Subcutaneous adipose tissue (tissue), 4 donors: Measurements from ENCODE around the gene PARD3. TPM values are rescaled to one million over a fixed set of nuclear protein-coding genes. Genes with fewer than 3 reads are reported as not detected.

Experiments
- CTCF ChIP-seq: fragments of 450-650 bp; IDR thresholded peaks from one replicate; pipeline ENCODE4 v1.5.1; 2016; ENCODE audit warnings: low read depth, mild to moderate bottlenecking, control low read depth, antibody characterized with exemption, moderate library complexity
- total RNA-seq, 4 donors: library from RNA; depleted of rRNA; stranded (reverse); fragments of >200 nt; gene quantifications; one replicate each; pipeline ENCODE4 v1.1.0, GENCODE V29; 2016

PARD3 gene
- total RNA-seq, 4 donors from 2014 or later: 39.4 to 70.3 (median 45.0) TPM

GRCh38 chr10:34203966-34204630, 611.0 kb downstream of the PARD3 start:
- TF ChIP-seq CTCF: no peak

DNA sequence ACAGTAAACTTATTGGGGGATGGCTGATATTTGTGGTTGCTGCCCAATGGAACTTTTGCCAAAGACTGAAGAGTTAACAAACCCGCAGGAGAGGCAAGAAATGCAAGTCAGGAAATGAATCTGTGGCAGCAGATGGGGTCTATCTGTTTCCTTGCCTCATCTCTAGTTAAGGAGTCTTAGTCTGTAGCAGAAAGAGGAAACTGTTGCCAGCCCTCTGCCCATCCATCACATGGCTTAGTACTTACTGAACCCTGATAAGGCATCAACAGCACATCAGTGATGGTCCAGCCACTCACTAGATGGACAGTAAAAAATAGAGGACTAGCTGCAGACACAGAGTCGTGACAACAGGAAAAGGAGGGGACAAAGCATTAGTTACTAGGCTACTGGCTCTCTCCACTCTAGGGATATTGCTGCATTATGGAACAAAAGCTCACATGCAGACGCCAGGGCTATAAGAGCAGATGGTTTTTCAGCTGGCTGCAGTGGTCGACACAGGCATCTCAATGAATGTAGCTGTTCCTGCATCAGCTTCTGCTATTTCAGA, 614.7 kb downstream of the PARD3 start:
- no peak for TF ChIP-seq CTCF

DNA sequence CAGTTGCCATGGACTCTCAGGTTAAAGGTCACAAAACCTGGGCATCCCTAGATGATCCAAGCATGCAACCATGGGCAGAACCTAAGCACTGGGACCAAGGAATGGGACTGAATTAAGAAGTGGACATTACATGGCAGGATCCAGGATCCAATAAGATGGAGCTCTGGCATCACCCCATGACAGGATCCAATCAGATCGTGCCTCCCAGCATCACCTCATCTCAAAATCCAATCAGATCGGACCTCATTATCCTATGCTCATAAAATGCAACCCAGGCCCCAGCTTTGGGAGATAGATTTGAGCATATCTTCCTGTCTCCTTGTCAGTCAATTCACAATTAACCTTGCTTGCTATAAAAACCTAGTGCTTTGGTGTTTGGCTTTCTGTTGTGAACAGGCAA, 616.1 kb downstream of the PARD3 start:
- no peak for TF ChIP-seq CTCF

DNA sequence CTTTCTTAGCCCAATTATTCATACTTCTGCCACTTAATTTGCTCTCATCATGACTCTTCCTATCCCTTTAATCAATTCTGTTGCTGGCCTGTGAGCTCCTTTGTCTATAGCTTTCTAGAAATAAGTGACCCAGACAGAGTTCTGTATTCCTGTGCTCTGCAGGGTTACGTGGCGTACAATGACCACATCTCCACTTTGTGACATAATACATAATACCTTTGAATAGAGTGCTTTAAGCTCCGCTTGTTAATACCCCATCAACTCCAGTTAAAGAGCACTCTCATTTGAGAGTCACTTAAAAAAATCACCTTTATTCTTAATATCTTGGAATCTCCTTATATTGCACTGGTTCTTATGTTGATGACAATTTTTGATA, 619.0 kb downstream of the PARD3 start:
- no peak for TF ChIP-seq CTCF

- no peak for TF ChIP-seq CTCF
These were observed 619.6 kb downstream of the PARD3 start for GRCh38 chr10:34195364-34196057.

DNA sequence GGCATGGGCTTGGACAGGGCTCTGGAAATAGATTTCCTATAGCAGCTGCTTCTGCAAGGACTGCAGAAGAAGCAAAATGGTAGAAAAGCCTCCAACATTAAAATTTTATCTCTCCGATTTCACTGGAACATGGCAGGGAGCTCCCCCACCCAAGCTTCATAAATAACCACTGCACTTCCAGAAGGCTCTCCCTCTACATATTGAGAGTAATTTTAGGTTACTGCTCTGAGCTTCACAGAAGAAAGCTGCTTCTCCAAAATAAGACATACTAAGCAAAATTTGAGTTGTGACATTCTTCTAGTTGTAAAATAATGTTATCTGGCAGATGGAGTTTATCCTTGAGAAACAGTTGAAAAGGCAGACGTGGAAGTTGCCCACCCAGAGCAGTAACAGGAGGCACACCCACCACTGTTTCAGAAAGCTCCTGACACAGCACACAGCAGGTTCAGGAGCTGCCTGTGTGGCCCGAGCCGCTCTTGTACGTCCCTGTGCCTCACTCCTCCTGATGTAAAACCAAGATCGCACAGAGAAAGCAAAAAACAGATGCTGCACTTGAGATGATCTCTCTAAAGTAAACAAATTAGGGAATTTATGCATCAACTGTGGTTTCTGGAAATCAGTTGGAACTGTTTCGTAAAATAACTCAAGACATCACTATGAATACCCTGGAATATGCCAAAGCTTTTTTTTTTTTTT, 621.0 kb downstream of the PARD3 start:
- no peak for TF ChIP-seq CTCF

GRCh38 chr10:34192646-34193045, 622.5 kb downstream of the PARD3 start:
- no peak for TF ChIP-seq CTCF
